Lower leg skin (tissue), 3 donors: ENCODE results near the gene STIM1.

Experiments used
- CTCF ChIP-seq, 3 donors: fragments of 450-650 bp; IDR thresholded peaks; one replicate each; pipeline ENCODE4 v1.5.1; 2016; ENCODE audit warnings: antibody characterized with exemption in 3 of 3, mild to moderate bottlenecking in 3 of 3, moderate library complexity in 2 of 3
- POLR2A ChIP-seq, 2 donors: fragments of 450-650 bp; IDR thresholded peaks; one replicate each; pipeline ENCODE4 v1.6.1; 2016 to 2017; ENCODE audit warnings: antibody characterized with exemption in 2 of 2, mild to moderate bottlenecking in 1 of 2, moderate library complexity in 1 of 2

GRCh38 chr11:4111834-4112233, 256.4 kb downstream of the STIM1 start:
- TF ChIP-seq CTCF (IDR thresholded peaks at IDR 0.05) (no peak), POLR2A (IDR thresholded peaks at IDR 0.05) (no peak)
